ENCODE results near the gene FHOD3. TPM values are rescaled to one million over a fixed set of nuclear protein-coding genes. Genes with fewer than 3 reads are reported as not detected.

Gene FHOD3
- total and polyA plus RNA-seq, 2 of the 4 experiments (the other 2 are of a cell fraction): 14.6 to 16.0 TPM

DNA sequence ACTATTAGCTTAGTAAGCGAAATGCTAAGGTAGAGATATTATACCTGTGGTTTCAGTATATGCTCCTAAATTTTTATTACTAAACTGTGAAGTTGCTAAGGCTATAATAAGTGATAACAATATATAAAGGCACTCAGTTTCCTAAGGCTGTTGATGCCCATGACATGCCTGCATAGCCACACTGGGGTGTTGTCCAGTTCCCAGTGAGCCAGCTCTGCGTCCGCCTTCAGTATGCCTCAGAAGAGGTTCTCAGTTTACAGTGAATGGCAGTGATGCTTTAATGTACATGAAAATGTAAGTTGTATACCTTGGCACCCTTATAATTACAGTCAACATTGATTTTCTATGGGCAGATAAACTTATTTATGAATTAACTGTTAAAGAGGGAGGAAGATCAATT, 7.2 kb downstream of the FHOD3 start:
- DNase-seq: no peak
- Histone ChIP-seq H3K27me3 (ENCODE audit: control insufficient read depth, insufficient read depth, low read length) (no peaks in the 10 kb centered on the region; the same call in 1 of the 2 replicates), H3K23ac (ENCODE audit: low read depth, low read length) (no peak overlapping the region), H3K56ac (ENCODE audit: extremely low read depth, insufficient read depth, low read length) (no peak overlapping the region), H3K9ac (ENCODE audit: low read depth, low read length) (no peak overlapping the region), H3K18ac (ENCODE audit: low read depth, low read length) (no peak overlapping the region), H3K9me3 (ENCODE audit: control insufficient read depth, insufficient read depth, low read length) (no peaks in the 10 kb centered on the region), H3K4ac (ENCODE audit: low read depth, low read length) (no peak overlapping the region), H4K20me1 (ENCODE audit: insufficient read depth, low read length) (peaks cover 10% of the 10 kb centered on the region), H4K91ac (ENCODE audit: insufficient read depth, low read depth, low read length) (no peak overlapping the region), H2BK20ac (ENCODE audit: low read depth, low read length) (no peak overlapping the region), H2BK5ac (ENCODE audit: low read depth, low read length, poor library complexity, severe bottlenecking) (no peak overlapping the region), H4K8ac (ENCODE audit: low read depth in 2 of 2, low read length in 2 of 2) (no peak overlapping the region), H2BK120ac (ENCODE audit: low read depth, low read length) (no peak overlapping the region), H2AK9ac (replicated peaks; ENCODE audit: low read depth, low read length, poor library complexity) (no peak overlapping the region), H3K36me3 (ENCODE audit: control insufficient read depth, insufficient read depth, low read length) (no peaks in the 10 kb centered on the region), H3K9me1 (ENCODE audit: insufficient read depth, low read length) (peaks cover 29% of the 10 kb centered on the region), H3K4me1 (ENCODE audit: control insufficient read depth, insufficient read depth, low read length) (peaks cover 20% of the 10 kb centered on the region), H3K4me2 (ENCODE audit: low read depth, low read length) (no peak overlapping the region), H2AK5ac (ENCODE audit: low read depth, low read length) (no peak overlapping the region), H3K79me1 (ENCODE audit: low read depth in 1 of 2, low read length in 2 of 2) (peaks cover 10 to 53% of the 10 kb centered on the region in 2 experiments), H3K4me3 (ENCODE audit: insufficient read depth, low read depth, low read length) (no peak overlapping the region), H4K5ac (ENCODE audit: low read depth, low read length) (no peak overlapping the region), H3K27ac (ENCODE audit: insufficient read depth, low read length) (no peak overlapping the region), H2BK15ac (ENCODE audit: low read depth, low read length) (no peak overlapping the region; the same call in 2 of the 3 replicates), H2AFZ (replicated peaks; ENCODE audit: low read length, poor library complexity) (no peak overlapping the region), H3K14ac (replicated peaks; ENCODE audit: low read depth, low read length) (no peak overlapping the region)
- intact Hi-C loops (cut with micrococcal nuclease) (no loop called here), dilution Hi-C loops (cut with HindIII; ENCODE audit: low sequenced_read_pairs, unreplicated experiment) (no loop called here), in situ Hi-C loops (cut with MboI; ENCODE audit: low sequenced_read_pairs) (no loop called here)
- TF ChIP-seq, protein P1, sequence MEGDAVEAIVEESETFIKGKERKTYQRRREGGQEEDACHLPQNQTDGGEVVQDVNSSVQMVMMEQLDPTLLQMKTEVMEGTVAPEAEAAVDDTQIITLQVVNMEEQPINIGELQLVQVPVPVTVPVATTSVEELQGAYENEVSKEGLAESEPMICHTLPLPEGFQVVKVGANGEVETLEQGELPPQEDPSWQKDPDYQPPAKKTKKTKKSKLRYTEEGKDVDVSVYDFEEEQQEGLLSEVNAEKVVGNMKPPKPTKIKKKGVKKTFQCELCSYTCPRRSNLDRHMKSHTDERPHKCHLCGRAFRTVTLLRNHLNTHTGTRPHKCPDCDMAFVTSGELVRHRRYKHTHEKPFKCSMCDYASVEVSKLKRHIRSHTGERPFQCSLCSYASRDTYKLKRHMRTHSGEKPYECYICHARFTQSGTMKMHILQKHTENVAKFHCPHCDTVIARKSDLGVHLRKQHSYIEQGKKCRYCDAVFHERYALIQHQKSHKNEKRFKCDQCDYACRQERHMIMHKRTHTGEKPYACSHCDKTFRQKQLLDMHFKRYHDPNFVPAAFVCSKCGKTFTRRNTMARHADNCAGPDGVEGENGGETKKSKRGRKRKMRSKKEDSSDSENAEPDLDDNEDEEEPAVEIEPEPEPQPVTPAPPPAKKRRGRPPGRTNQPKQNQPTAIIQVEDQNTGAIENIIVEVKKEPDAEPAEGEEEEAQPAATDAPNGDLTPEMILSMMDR (conservative IDR thresholded peaks at IDR 0.05; ENCODE audit: low read depth, low read length): no peak
- ChIA-PET CTCF (no interaction called here), POLR2A (ENCODE audit: unreplicated experiment) (no interaction called here)
- WGBS, 2 experiments (ENCODE audit: extremely low coverage in 2 of 2, insufficient read length in 1 of 2): no CpG with 5 or more reads among the region's 3 CpGs
- BruUV-seq (replicated peaks): no TSS peak
- no peak for ATAC-seq (ENCODE audit: low read depth)

Data from IMR-90 (cell line).